ENCODE results near the gene PTPN14.
A peak's percentile ranks its signal among the peaks of the same experiment; 100 is the strongest.

PTPN14 gene

DNA sequence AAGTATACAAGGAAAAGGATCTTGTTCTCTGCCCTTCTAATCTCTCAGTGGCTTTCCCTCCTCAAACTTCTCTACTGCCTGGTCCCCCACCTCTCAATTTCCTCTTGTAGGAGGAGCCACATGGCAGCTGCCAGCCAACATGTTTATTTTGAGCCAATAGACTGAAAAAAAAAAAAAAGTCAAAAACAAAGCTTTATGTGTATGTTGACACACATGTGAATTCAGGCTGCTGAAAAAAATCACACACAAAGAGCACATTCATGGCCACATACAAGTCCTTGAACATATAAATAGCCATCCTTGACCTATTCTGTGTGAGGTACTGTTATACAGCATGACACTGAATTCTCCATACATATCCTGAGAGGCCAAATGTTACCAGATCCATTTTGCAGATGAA is 3.7 kb downstream of the PTPN14 start:
- Mint-ChIP-seq H3K9me3 (no peaks in the 10 kb centered on the region), H3K4me1 (peaks cover 86% of the 10 kb centered on the region), H3K36me3 (ENCODE audit: low read depth) (peaks cover 11% of the 10 kb centered on the region), H3K27me3 (ENCODE audit: low read depth, poor library complexity) (no peaks in the 10 kb centered on the region), H3K27ac (peak overlapping the region; percentile 37), H3K4me3 (peak overlapping the region; percentile 97)
- DNase-seq = no peak
- TF ChIP-seq, protein P1, sequence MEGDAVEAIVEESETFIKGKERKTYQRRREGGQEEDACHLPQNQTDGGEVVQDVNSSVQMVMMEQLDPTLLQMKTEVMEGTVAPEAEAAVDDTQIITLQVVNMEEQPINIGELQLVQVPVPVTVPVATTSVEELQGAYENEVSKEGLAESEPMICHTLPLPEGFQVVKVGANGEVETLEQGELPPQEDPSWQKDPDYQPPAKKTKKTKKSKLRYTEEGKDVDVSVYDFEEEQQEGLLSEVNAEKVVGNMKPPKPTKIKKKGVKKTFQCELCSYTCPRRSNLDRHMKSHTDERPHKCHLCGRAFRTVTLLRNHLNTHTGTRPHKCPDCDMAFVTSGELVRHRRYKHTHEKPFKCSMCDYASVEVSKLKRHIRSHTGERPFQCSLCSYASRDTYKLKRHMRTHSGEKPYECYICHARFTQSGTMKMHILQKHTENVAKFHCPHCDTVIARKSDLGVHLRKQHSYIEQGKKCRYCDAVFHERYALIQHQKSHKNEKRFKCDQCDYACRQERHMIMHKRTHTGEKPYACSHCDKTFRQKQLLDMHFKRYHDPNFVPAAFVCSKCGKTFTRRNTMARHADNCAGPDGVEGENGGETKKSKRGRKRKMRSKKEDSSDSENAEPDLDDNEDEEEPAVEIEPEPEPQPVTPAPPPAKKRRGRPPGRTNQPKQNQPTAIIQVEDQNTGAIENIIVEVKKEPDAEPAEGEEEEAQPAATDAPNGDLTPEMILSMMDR (IDR thresholded peaks at IDR 0.05) = no peak

DNA sequence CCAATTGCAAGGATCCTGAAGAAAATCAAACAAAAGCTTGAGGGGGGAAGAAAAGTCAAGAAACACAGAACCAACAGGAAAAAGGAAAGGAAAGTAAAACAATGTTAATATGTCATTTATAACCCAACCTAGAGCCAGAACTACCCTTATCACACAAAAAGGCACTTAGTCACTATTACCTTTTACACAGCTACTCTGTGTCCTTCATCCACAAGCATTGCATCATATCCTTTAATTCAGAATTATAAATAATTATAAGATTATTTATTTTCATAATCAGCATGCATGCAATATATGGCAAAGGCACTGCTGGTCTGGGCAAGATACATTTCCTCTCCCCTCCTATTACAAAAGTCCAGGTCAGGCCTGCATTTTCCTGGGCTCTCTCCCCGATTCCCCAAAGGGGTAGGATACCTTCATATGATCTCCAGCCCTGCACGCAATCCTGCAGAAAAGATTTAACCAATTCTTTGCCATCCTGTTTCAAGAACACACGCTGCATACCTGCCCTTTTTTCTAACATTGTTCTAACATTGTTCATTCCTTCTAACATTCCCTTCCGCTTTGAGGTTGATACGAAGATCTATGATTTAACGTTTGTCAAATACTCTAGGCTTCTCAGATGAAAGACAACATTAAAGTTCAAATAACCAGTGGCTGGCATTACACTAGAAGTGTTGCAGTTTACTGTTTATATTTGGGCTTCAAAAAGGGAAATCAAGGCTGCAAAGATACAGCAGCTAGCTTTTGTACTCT is 4.3 kb downstream of the PTPN14 start:
- no peaks in the 10 kb centered on the region for H3K27me3 Mint-ChIP-seq (ENCODE audit: low read depth, poor library complexity)
- no peak for DNase-seq
- H3K36me3 Mint-ChIP-seq (ENCODE audit: low read depth) = peaks cover 11% of the 10 kb centered on the region
- peak overlapping the region; percentile 97 for H3K4me3 Mint-ChIP-seq
- TF ChIP-seq, protein P1 (IDR thresholded peaks at IDR 0.05) = no peak
- peaks cover 86% of the 10 kb centered on the region for H3K4me1 Mint-ChIP-seq
- no peak overlapping the region for H3K27ac Mint-ChIP-seq
- H3K9me3 Mint-ChIP-seq = no peaks in the 10 kb centered on the region

DNA sequence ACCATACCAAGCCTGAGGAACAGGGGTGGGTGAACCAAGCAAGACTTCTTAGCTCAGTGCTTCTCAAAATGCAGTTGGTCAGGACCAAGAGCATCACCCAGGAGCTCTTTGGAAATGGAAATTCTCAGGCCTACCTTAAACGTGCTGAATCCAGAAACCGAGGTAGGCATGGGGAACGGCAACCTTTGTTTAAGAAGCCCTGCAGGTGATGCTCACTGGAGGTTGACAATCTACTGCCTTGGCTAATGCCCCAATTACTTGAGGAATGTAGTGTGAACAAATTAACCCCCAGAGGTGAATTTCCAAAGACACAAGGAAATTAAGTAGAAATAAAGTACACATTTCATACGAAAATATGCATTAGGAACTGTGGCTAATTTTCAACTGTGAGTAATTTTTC is 5.3 kb downstream of the PTPN14 start:
- no peak for DNase-seq
- Mint-ChIP-seq H3K4me1 (peaks cover 91% of the 10 kb centered on the region), H3K4me3 (peak overlapping the region; percentile 69), H3K9me3 (no peaks in the 10 kb centered on the region), H3K27ac (no peak overlapping the region), H3K36me3 (ENCODE audit: low read depth) (peaks cover 11% of the 10 kb centered on the region), H3K27me3 (ENCODE audit: low read depth, poor library complexity) (no peaks in the 10 kb centered on the region)
- TF ChIP-seq, protein P1 (IDR thresholded peaks at IDR 0.05) = no peak

DNA sequence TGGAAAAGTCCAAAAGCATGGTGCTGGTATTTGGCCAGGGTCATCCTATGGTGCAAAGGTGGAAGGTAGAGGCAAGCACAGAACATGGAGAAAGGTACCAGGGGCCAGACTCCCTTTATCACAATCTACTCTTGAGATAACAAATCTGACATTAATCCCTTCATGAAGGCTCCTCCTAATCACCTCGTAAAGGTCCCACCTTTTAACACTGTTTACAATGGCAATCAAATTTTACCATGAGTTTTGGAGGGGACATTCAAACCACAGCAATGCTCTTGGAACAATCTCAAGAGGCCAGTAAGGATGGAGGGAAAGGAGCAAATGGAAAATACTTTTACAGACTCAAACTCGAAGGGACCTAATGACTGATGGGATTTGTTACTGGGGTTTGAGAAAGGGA is 6.1 kb downstream of the PTPN14 start:
- H3K4me1 Mint-ChIP-seq = peaks cover 97% of the 10 kb centered on the region
- H3K27ac Mint-ChIP-seq = no peak overlapping the region
- H3K9me3 Mint-ChIP-seq = no peaks in the 10 kb centered on the region
- TF ChIP-seq, protein P1 (IDR thresholded peaks at IDR 0.05) = no peak
- peaks cover 11% of the 10 kb centered on the region for H3K36me3 Mint-ChIP-seq (ENCODE audit: low read depth)
- H3K27me3 Mint-ChIP-seq (ENCODE audit: low read depth, poor library complexity) = no peaks in the 10 kb centered on the region
- H3K4me3 Mint-ChIP-seq = peak overlapping the region; percentile 45
- DNase-seq = no peak

DNA sequence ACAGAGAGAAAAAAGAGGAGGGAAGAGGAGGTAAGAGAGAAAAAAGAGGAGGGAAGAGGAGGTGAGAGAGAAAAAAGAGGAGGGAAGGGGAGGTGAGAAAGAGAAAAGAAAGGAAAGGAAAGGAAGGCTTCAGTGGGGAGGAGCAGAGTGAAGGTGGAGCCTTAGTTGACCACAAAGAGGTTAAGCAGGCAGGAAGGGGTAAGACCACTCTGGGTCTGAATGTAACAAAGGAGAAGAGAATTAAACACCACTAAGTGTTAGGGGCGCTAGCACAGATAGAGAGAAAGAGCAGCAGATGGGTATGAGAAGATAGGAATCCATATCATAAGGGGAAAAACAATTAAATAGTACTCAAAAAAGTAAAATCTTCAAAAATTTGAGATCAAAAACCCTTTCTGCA is 6.6 kb downstream of the PTPN14 start:
- H3K9me3 Mint-ChIP-seq = no peaks in the 10 kb centered on the region
- H3K27ac Mint-ChIP-seq = no peak overlapping the region
- H3K4me3 Mint-ChIP-seq = peak overlapping the region; percentile 39
- H3K36me3 Mint-ChIP-seq (ENCODE audit: low read depth) = peaks cover 11% of the 10 kb centered on the region
- H3K4me1 Mint-ChIP-seq = peaks cover 96% of the 10 kb centered on the region
- TF ChIP-seq, protein P1 (IDR thresholded peaks at IDR 0.05) = no peak
- DNase-seq = no peak
- H3K27me3 Mint-ChIP-seq (ENCODE audit: low read depth, poor library complexity) = no peaks in the 10 kb centered on the region

Measured in nephron progenitor cell (in vitro differentiated cells).